ENCODE measurements around the gene CDC14A. TPM values are rescaled to one million over a fixed set of nuclear protein-coding genes. Genes with fewer than 3 reads are reported as not detected.

The CDC14A gene
- total and polyA plus RNA-seq, 2 experiments from 2014 or later = 7.3 to 14.5 TPM

DNA sequence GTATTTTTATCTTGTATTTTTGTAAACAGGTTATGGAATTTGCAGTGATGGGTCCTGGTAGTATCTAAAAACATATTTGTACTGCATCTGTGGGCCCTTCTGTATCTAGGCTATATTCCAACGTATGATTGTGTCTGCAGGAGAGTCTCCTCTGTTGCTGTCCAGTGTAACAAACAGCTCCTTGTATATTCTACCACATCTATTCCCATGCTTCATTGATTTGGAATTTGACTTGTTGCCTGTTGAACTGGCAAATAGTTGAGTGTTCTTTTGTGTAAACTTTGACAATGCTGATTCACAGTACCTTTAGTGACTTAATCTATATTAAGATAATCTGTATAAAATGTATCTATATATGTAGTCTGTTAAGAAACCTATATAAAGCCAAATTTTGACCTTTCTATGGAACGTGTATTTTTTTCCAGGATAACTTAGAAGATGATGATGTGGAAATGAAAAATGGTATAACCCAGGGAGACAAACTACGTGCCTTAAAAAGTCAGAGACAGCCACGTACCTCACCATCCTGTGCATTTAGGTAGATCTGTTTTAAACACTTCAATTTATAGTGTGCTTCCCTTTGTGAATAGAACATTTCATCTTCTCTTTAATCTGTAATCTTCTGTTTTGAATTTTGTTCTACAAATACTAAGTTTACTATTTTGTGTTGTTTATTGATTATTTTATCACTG lies 142.2 kb downstream of the CDC14A start:
- H2AFZ ChIP-seq = no peak overlapping the region
- no peaks in the 10 kb centered on the region for H3K4me1 ChIP-seq (ENCODE audit: insufficient read depth)
- no peak for DNase-seq (ENCODE audit: low spot score)
- no peak overlapping the region for H3K27ac ChIP-seq
- no peaks in the 10 kb centered on the region for H3K36me3 ChIP-seq (replicated peaks; ENCODE audit: insufficient read depth, low read depth)
- TF ChIP-seq EZH2 (IDR thresholded peaks at IDR 0.05; ENCODE audit: borderline replicate concordance) (no peak), EZH2phosphoT487 (IDR thresholded peaks at IDR 0.05; ENCODE audit: low read depth, severe bottlenecking, unreplicated experiment) (no peak)
- TF ChIP-seq, protein P1, sequence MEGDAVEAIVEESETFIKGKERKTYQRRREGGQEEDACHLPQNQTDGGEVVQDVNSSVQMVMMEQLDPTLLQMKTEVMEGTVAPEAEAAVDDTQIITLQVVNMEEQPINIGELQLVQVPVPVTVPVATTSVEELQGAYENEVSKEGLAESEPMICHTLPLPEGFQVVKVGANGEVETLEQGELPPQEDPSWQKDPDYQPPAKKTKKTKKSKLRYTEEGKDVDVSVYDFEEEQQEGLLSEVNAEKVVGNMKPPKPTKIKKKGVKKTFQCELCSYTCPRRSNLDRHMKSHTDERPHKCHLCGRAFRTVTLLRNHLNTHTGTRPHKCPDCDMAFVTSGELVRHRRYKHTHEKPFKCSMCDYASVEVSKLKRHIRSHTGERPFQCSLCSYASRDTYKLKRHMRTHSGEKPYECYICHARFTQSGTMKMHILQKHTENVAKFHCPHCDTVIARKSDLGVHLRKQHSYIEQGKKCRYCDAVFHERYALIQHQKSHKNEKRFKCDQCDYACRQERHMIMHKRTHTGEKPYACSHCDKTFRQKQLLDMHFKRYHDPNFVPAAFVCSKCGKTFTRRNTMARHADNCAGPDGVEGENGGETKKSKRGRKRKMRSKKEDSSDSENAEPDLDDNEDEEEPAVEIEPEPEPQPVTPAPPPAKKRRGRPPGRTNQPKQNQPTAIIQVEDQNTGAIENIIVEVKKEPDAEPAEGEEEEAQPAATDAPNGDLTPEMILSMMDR (IDR thresholded peaks at IDR 0.05; ENCODE audit: poor library complexity) = no peak
- H3K9me2 ChIP-seq (replicated peaks; ENCODE audit: insufficient read depth) = no peaks in the 10 kb centered on the region
- no peaks in the 10 kb centered on the region for H3K9me3 ChIP-seq (ENCODE audit: low read depth)
- 87% methylated on average over 4 of the region's 4 CpGs for WGBS (ENCODE audit: low lambda C conversion rate, missing lambda C conversion rate)
- no peaks in the 10 kb centered on the region for H3K79me2 ChIP-seq
- H3K27me3 ChIP-seq = no peaks in the 10 kb centered on the region
- no peaks in the 10 kb centered on the region for H4K20me1 ChIP-seq (ENCODE audit: insufficient read depth, poor library complexity, severe bottlenecking)
- H3K4me3 ChIP-seq = no peak overlapping the region
- H3K4me2 ChIP-seq = no peak overlapping the region

DNA sequence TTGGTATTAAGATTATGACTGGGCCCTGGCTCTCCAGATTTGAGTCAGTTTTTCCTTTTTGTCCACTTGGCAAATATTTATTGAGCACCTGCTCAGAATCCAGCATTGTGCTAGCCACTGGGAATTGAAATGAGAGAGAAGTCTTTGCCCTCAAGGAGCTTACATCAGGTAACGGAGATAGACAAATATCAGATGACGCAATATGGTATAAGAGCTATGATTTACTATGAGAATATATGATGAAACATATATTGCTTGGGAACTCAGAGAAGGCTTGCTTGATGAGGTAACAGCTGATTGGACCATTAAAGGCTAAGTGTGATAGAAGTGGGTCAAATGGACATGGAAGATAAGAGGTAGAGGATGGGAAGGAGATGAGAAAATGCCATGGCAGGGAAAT lies 144.6 kb downstream of the CDC14A start:
- H3K4me2 ChIP-seq = no peak overlapping the region
- H3K4me1 ChIP-seq (ENCODE audit: insufficient read depth) = no peaks in the 10 kb centered on the region
- H3K79me2 ChIP-seq = no peaks in the 10 kb centered on the region
- no peaks in the 10 kb centered on the region for H3K9me3 ChIP-seq (ENCODE audit: low read depth)
- H3K27me3 ChIP-seq = no peaks in the 10 kb centered on the region
- H3K36me3 ChIP-seq (replicated peaks; ENCODE audit: insufficient read depth, low read depth) = no peaks in the 10 kb centered on the region
- no peak overlapping the region for H3K27ac ChIP-seq
- no peak overlapping the region for H2AFZ ChIP-seq
- no peaks in the 10 kb centered on the region for H3K9me2 ChIP-seq (replicated peaks; ENCODE audit: insufficient read depth)
- DNase-seq (ENCODE audit: low spot score) = no peak
- 96% methylated on average over 2 of the region's 2 CpGs for WGBS (ENCODE audit: low lambda C conversion rate, missing lambda C conversion rate)
- no peaks in the 10 kb centered on the region for H4K20me1 ChIP-seq (ENCODE audit: insufficient read depth, poor library complexity, severe bottlenecking)
- TF ChIP-seq EZH2phosphoT487 (IDR thresholded peaks at IDR 0.05; ENCODE audit: low read depth, severe bottlenecking, unreplicated experiment) (no peak), EZH2 (IDR thresholded peaks at IDR 0.05; ENCODE audit: borderline replicate concordance) (no peak)
- TF ChIP-seq, protein P1 (IDR thresholded peaks at IDR 0.05; ENCODE audit: poor library complexity) = no peak
- no peak overlapping the region for H3K4me3 ChIP-seq

DNA sequence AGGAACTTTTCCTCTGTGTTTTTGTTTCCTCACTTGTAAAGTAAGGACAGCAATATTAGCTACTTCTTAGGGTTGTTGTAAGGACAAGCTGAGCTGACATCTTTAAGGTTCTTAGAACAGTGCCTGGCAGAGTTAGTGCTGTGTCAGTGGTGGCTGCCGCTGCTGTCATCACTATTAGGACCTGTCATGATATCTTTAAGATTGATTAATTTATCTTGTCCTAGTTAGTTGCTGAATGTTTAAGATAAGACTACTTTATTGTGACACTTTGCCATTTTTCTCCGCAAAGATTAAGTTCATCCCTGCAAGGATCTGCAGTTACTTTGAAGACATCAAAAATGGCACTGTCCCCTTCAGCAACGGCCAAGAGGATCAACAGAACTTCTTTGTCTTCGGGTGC lies 145.5 kb downstream of the CDC14A start:
- no peaks in the 10 kb centered on the region for H3K36me3 ChIP-seq (replicated peaks; ENCODE audit: insufficient read depth, low read depth)
- H3K27me3 ChIP-seq = no peaks in the 10 kb centered on the region
- no peak overlapping the region for H3K4me2 ChIP-seq
- no peaks in the 10 kb centered on the region for H3K79me2 ChIP-seq
- H3K4me3 ChIP-seq = no peak overlapping the region
- H3K9me2 ChIP-seq (replicated peaks; ENCODE audit: insufficient read depth) = no peaks in the 10 kb centered on the region
- 95% methylated on average over 4 of the region's 4 CpGs for WGBS (ENCODE audit: low lambda C conversion rate, missing lambda C conversion rate)
- no peaks in the 10 kb centered on the region for H4K20me1 ChIP-seq (ENCODE audit: insufficient read depth, poor library complexity, severe bottlenecking)
- no peaks in the 10 kb centered on the region for H3K9me3 ChIP-seq (ENCODE audit: low read depth)
- H2AFZ ChIP-seq = no peak overlapping the region
- DNase-seq (ENCODE audit: low spot score) = no peak
- no peaks in the 10 kb centered on the region for H3K4me1 ChIP-seq (ENCODE audit: insufficient read depth)
- TF ChIP-seq EZH2 (IDR thresholded peaks at IDR 0.05; ENCODE audit: borderline replicate concordance) (no peak), EZH2phosphoT487 (IDR thresholded peaks at IDR 0.05; ENCODE audit: low read depth, severe bottlenecking, unreplicated experiment) (no peak)
- TF ChIP-seq, protein P1 (IDR thresholded peaks at IDR 0.05; ENCODE audit: poor library complexity) = no peak
- no peak overlapping the region for H3K27ac ChIP-seq

Measured in hepatocyte (in vitro differentiated cells).